Bronchial epithelial cell (primary cell): ENCODE data around the gene TBX3. TPM values are rescaled to one million over a fixed set of nuclear protein-coding genes. Genes with fewer than 3 reads are reported as not detected.

ENCODE experiments used
- DNase-seq: peaks from one replicate; pipeline ENCODE4 v3.0.0-alpha.2; 2010; ENCODE audit warnings: low read depth
- FAIRE-seq: peaks from 2 replicates; lab custom pipeline; 2011; peaks lifted over from hg19 to GRCh38; lab: Jason Lieb, UNC
- H3K27me3 ChIP-seq: 2 replicates; pipeline ENCODE4 v1.5.1; 2011; ENCODE audit warnings: low read length; ENCODE audit not compliant: control insufficient read depth, insufficient read depth
- H3K36me3 ChIP-seq: 2 replicates; pipeline ENCODE4 v1.5.1; 2011; ENCODE audit warnings: low read length; ENCODE audit not compliant: control insufficient read depth, insufficient read depth
- H3K4me3 ChIP-seq: 2 replicates; pipeline ENCODE4 v1.5.1; 2011; ENCODE audit warnings: mild to moderate bottlenecking, low read depth, low read length, control low read depth
- CTCF ChIP-seq: IDR thresholded peaks from 2 replicates; pipeline ENCODE4 v1.5.1; 2011; ENCODE audit warnings: mild to moderate bottlenecking, moderate library complexity, low read length, control low read depth, inconsistent platforms; ENCODE audit not compliant: insufficient read depth, severe bottlenecking
- total RNA-seq: library from RNA; depleted of rRNA; stranded (reverse); fragments of >200 nt; gene quantifications from 2 replicates; pipeline ENCODE4 v1.2.1, GENCODE V29; 2014

TBX3 gene
- total RNA-seq, 1 donor from 2014 or later, result 1.3 TPM

DNA sequence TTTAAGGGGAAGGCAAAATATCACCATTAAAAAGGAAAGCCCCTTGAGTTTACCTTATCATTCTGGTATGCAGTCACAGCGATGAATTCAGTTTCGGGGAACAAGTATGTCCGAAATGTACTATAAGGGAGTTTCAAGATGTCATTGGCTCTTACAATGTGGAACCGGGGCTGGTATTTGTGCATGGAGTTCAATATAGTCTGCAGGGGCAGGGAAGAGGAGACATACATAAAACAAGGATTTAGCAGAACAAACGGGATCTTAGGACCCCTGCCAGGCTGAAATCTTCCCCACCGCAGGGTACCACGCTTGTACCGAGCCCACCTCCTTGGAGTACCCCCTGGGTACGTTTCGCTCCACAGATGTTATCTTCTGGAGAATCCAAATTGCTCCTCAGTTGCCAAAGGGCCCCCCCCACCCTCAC lies 4.5 kb downstream of the TBX3 start:
- H3K27me3 ChIP-seq, result peaks cover 9% of the 10 kb centered on the region
- DNase-seq (no peak), FAIRE-seq (no peak)
- no peaks in the 10 kb centered on the region for H3K36me3 ChIP-seq
- H3K4me3 ChIP-seq, result no peak overlapping the region
- no peak for TF ChIP-seq CTCF

DNA sequence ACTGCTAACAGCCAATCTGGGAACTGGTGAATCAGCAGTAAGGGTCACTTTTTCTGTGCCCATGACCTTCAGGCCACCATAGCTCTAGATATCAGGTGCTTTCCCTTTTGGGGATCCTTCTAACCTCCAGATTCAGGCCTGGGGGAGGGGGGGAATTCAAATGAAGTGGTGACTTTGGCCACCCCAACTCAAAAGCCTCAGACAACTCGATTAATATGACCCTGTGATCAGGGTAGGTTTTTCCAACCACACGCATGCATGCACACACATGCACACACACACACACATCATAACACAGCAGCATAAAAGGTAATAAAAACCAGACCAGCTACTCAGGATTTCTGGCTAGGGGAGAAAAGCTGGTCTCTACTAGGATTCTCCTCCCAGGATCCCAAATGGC lies 5.3 kb downstream of the TBX3 start:
- FAIRE-seq (no peak), DNase-seq (no peak)
- TF ChIP-seq CTCF, result no peak
- Histone ChIP-seq H3K36me3 (no peaks in the 10 kb centered on the region), H3K27me3 (peaks cover 9% of the 10 kb centered on the region), H3K4me3 (no peak overlapping the region)

DNA sequence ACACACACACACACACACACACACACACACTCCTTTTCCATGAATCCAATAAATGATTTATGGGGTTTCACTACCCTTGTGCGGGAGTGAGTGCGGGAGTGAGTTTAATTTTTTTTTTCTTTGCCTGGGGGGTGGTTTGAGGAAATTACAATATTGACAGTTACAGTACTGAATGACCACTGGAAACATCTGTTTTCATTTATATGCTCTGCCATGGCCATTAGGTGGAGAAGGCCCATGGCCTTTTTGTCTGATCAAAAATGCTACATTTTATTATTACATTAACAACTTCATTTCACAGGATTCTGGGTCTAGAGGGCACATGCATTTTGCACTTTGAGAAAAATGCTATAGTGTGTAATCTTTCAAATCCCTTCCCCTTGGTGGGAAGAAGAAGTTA lies 5.9 kb downstream of the TBX3 start:
- Histone ChIP-seq H3K36me3 (no peaks in the 10 kb centered on the region), H3K4me3 (no peak overlapping the region), H3K27me3 (peaks cover 7% of the 10 kb centered on the region)
- TF ChIP-seq CTCF, result no peak
- FAIRE-seq (no peak), DNase-seq (no peak)

- TF ChIP-seq CTCF, result no peak
- H3K27me3 ChIP-seq, result peaks cover 11% of the 10 kb centered on the region
- DNase-seq, result no peak
- H3K4me3 ChIP-seq, result no peak overlapping the region
- no peaks in the 10 kb centered on the region for H3K36me3 ChIP-seq
- FAIRE-seq, result no peak
Observed at GRCh38 chr12:114676142-114676741, 7.7 kb downstream of the TBX3 start.

DNA sequence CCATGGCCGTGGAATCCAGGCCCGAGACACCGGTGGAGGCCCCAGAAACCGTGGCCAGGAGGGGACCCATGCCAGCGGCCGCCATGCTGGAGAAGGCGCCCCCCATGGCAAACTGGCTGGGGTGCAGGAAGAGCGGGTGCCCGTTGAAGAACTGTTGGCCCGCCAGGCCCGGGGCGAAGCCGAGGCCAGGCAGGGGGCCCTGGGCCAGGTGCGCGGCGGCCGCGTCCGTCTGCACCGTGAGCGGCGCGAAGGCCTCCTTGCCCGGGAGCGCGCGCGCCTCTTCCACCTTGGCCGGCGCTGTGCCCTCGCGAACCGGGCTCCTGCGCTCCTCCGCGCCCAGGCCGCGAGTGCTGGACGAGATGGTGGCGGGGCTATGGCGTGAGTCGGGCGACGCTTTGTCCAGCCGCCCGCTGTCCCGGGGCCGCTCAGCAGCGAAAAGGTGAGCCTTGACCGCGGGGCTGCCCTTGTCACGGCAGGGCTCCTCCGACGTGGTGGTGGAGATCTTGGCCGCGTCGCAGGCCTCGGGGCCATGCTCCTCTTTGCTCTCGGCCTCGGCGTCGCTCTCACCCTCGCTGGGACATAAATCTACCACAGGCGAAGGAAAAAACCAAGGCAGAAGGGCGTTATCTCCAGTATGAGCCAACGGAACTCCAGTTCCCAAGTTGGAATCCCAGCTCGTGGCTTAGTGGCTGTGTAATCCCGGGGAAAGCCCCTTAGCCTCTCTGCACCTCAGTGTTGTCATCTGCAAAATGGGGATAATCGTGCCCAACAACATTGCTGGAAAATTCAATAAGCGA lies 9.5 kb downstream of the TBX3 start:
- no peak overlapping the region for H3K4me3 ChIP-seq

More for the DNA sequence above, 9.5 kb downstream of the TBX3 start:
- H3K36me3 ChIP-seq, result no peaks in the 10 kb centered on the region
- FAIRE-seq (no peak), DNase-seq (no peak)
- peaks cover 16% of the 10 kb centered on the region for H3K27me3 ChIP-seq
- TF ChIP-seq CTCF, result no peak
